DND-41 (cell line): ENCODE data around the gene SPATC1L.

ENCODE experiments used
- EZH2 ChIP-seq: IDR thresholded peaks from 3 replicates; pipeline ENCODE4 v1.6.1; 2012; ENCODE audit warnings: borderline replicate concordance, low read depth, mild to moderate bottlenecking, moderate library complexity, low read length, inconsistent platforms; ENCODE audit not compliant: severe bottlenecking
- TF ChIP-seq, protein P1 (sequence below): IDR thresholded peaks from 2 replicates; pipeline ENCODE4 v1.5.1; 2012; ENCODE audit warnings: borderline replicate concordance, low read length, moderate library complexity, mild to moderate bottlenecking; ENCODE audit not compliant: poor library complexity, severe bottlenecking; ENCODE audit errors: extremely low read depth

DNA sequence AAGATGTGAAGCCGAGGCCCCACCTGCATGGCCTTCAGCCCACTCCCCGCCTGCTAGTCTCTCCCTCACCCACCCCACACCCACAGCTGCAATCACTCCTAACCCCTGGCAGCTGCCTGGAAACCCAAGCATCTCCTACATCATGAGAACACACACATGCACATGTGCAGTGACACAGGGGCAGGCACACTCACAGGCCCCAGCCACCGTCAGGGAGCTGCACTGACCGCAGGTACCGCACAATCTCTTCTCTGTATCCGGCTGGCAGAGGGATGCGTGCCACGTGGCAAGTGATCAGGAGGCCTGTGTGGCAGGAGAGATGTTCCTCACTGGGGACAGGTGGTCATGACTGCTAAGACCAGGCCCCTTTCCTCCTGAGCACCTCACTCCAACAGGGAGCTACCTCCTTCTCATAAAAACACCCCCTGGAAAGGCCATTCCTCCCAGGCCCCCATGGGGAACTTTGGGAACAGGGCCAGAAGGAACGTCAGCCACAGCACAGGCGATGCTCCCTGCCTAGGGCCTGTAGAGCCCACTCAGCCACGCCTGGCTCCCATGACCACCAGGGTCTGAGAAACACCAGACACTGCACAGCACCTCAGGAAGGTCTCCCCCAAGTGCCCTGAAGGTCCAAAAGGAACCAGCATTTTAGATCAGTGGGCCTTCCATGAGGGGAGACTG lies 38.3 kb upstream of the SPATC1L start:
- TF ChIP-seq, protein P1, sequence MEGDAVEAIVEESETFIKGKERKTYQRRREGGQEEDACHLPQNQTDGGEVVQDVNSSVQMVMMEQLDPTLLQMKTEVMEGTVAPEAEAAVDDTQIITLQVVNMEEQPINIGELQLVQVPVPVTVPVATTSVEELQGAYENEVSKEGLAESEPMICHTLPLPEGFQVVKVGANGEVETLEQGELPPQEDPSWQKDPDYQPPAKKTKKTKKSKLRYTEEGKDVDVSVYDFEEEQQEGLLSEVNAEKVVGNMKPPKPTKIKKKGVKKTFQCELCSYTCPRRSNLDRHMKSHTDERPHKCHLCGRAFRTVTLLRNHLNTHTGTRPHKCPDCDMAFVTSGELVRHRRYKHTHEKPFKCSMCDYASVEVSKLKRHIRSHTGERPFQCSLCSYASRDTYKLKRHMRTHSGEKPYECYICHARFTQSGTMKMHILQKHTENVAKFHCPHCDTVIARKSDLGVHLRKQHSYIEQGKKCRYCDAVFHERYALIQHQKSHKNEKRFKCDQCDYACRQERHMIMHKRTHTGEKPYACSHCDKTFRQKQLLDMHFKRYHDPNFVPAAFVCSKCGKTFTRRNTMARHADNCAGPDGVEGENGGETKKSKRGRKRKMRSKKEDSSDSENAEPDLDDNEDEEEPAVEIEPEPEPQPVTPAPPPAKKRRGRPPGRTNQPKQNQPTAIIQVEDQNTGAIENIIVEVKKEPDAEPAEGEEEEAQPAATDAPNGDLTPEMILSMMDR: no peak
- no peak for TF ChIP-seq EZH2
